HEK293T (cell line): ENCODE results near the gene CD200R1L.

ENCODE experiments used
- ARNT ChIP-seq: fragments of 450-650 bp; IDR thresholded peaks from 2 replicates; pipeline ENCODE4 v1.6.1; 2017; ENCODE audit warnings: mild to moderate bottlenecking
- BHLHE40 ChIP-seq: fragments of 450-650 bp; IDR thresholded peaks from 2 replicates; pipeline ENCODE4 v1.6.1; 2016; ENCODE audit warnings: mild to moderate bottlenecking, moderate library complexity, borderline replicate concordance
- CTBP1 ChIP-seq: fragments of 450-650 bp; IDR thresholded peaks from 2 replicates; pipeline ENCODE4 v1.6.1; 2016; ENCODE audit warnings: borderline replicate concordance
- ELF4 ChIP-seq: fragments of 450-650 bp; IDR thresholded peaks from 2 replicates; pipeline ENCODE4 v1.6.1; 2017; ENCODE audit warnings: antibody characterized with exemption
- FOXA1 ChIP-seq: fragments of 450-650 bp; IDR thresholded peaks from 2 replicates; pipeline ENCODE4 v1.6.1; 2016; ENCODE audit warnings: mild to moderate bottlenecking
- FOXK2 ChIP-seq: fragments of 450-650 bp; IDR thresholded peaks from 2 replicates; pipeline ENCODE4 v1.6.1; 2016; ENCODE audit warnings: mild to moderate bottlenecking
- FOXM1 ChIP-seq: fragments of 450-650 bp; IDR thresholded peaks from 2 replicates; pipeline ENCODE4 v1.6.1; 2017; ENCODE audit warnings: mild to moderate bottlenecking, borderline replicate concordance
- HDGF ChIP-seq: fragments of 450-650 bp; IDR thresholded peaks from 2 replicates; pipeline ENCODE4 v1.6.1; 2017; ENCODE audit warnings: antibody characterized with exemption, borderline replicate concordance
- LEF1 ChIP-seq: fragments of 450-650 bp; IDR thresholded peaks from 2 replicates; pipeline ENCODE4 v1.6.1; 2017; ENCODE audit warnings: mild to moderate bottlenecking, borderline replicate concordance
- SP1 ChIP-seq: fragments of 450-650 bp; IDR thresholded peaks from 2 replicates; pipeline ENCODE4 v1.6.1; 2017
- SUZ12 ChIP-seq: fragments of 450-650 bp; IDR thresholded peaks from 2 replicates; pipeline ENCODE4 v1.6.1; 2016; ENCODE audit warnings: mild to moderate bottlenecking
- TF ChIP-seq, protein P1 (sequence below): fragments of 450-650 bp; IDR thresholded peaks from 2 replicates; pipeline ENCODE4 v1.6.1; 2016

DNA sequence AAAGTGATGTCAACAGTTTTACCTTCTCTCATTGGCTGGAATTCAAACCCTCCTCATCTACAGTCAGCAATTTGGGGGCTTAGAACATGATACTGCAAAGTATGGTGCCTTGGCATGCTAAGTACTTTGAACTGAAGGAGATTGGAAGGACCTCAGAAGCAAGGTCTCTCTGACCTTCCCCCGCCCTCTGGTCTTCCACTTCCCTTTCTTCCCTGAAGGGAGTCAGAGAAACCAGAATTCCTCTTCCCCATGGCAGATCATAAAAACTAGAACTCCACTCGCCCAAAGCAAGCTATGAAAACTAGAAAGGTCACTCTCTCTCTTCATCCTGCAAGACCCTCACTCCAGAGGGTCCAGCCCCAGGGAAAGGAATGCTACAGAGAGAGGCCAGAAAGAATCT lies 64.2 kb downstream of the CD200R1L start:
- TF ChIP-seq BHLHE40, result no peak
- no peak for TF ChIP-seq FOXA1
- no peak for TF ChIP-seq FOXK2
- TF ChIP-seq SP1, result no peak
- TF ChIP-seq, protein P1, sequence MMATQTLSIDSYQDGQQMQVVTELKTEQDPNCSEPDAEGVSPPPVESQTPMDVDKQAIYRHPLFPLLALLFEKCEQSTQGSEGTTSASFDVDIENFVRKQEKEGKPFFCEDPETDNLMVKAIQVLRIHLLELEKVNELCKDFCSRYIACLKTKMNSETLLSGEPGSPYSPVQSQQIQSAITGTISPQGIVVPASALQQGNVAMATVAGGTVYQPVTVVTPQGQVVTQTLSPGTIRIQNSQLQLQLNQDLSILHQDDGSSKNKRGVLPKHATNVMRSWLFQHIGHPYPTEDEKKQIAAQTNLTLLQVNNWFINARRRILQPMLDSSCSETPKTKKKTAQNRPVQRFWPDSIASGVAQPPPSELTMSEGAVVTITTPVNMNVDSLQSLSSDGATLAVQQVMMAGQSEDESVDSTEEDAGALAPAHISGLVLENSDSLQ, result no peak
- no peak for TF ChIP-seq HDGF
- no peak for TF ChIP-seq SUZ12
- TF ChIP-seq ELF4, result no peak
- no peak for TF ChIP-seq FOXM1
- no peak for TF ChIP-seq CTBP1
- TF ChIP-seq LEF1, result no peak
- TF ChIP-seq ARNT, result no peak
